ENCODE data around the gene ZBTB6. TPM values are rescaled to one million over a fixed set of nuclear protein-coding genes. Genes with fewer than 3 reads are reported as not detected.
"Not testable (repeated sequence)": the region's sequence is repeated elsewhere in the genome, so short reads cannot be mapped to it uniquely, and the experiment has no call there.

Gene ZBTB6
- total RNA-seq, 1 donor from 2014 or later: 7.4 TPM

DNA sequence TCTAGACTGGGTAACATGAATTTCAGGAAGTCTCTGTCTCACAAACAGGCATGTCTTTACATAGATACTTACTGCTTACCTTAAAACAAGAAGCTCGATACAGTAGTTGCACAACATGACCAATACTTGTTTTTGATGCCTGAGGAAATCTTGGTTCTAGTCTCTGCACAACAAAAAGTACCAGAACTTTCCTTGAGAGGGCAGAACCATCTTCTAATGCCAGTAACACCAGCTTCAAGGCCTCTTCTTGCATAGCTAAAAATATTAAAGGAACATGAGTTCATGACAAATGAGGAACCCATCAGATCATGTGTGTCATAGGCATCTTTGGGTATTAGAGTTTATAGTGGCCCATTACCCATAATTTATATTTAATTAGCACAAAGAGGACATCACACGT lies 30.0 kb downstream of the ZBTB6 start:
- no peaks in the 10 kb centered on the region for H3K27me3 Mint-ChIP-seq (ENCODE audit: unreplicated experiment)
- peaks cover 28% of the 10 kb centered on the region for H3K36me3 Mint-ChIP-seq (ENCODE audit: low read depth, unreplicated experiment)
- H3K27ac Mint-ChIP-seq (ENCODE audit: unreplicated experiment): peak overlapping the region; percentile 22
- H3K4me3 Mint-ChIP-seq (ENCODE audit: unreplicated experiment): no peak overlapping the region
- TF ChIP-seq, protein P1, sequence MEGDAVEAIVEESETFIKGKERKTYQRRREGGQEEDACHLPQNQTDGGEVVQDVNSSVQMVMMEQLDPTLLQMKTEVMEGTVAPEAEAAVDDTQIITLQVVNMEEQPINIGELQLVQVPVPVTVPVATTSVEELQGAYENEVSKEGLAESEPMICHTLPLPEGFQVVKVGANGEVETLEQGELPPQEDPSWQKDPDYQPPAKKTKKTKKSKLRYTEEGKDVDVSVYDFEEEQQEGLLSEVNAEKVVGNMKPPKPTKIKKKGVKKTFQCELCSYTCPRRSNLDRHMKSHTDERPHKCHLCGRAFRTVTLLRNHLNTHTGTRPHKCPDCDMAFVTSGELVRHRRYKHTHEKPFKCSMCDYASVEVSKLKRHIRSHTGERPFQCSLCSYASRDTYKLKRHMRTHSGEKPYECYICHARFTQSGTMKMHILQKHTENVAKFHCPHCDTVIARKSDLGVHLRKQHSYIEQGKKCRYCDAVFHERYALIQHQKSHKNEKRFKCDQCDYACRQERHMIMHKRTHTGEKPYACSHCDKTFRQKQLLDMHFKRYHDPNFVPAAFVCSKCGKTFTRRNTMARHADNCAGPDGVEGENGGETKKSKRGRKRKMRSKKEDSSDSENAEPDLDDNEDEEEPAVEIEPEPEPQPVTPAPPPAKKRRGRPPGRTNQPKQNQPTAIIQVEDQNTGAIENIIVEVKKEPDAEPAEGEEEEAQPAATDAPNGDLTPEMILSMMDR (IDR thresholded peaks at IDR 0.05; ENCODE audit: unreplicated experiment): no peak
- no peaks in the 10 kb centered on the region for H3K4me1 Mint-ChIP-seq (ENCODE audit: unreplicated experiment)
- H3K9me3 Mint-ChIP-seq (ENCODE audit: unreplicated experiment): no peaks in the 10 kb centered on the region
- DNase-seq (ENCODE audit: low spot score): no peak

DNA sequence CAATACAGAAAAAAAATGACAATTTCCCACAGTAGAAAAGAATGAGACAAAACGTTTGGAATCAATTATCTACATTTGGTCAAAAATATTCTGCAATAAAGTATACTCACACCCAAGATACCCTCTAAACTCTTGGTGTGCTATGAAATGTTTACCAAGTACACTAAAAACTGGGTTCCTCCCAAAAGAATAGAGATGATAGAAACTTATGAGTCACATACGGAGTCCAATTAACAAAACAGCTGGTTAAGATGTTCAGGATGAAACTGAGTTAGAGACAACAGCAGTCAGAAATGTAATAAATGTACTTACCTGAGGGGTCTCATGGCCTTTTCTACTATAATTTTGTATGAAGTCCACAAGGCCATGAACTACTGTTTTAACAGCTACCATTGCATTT lies 33.7 kb downstream of the ZBTB6 start:
- Mint-ChIP-seq H3K36me3 (ENCODE audit: low read depth, unreplicated experiment) (peaks cover 35% of the 10 kb centered on the region), H3K27me3 (ENCODE audit: unreplicated experiment) (no peaks in the 10 kb centered on the region), H3K27ac (ENCODE audit: unreplicated experiment) (no peak overlapping the region), H3K4me3 (ENCODE audit: unreplicated experiment) (no peak overlapping the region), H3K9me3 (ENCODE audit: unreplicated experiment) (no peaks in the 10 kb centered on the region), H3K4me1 (ENCODE audit: unreplicated experiment) (no peaks in the 10 kb centered on the region)
- TF ChIP-seq, protein P1 (IDR thresholded peaks at IDR 0.05; ENCODE audit: unreplicated experiment): no peak
- DNase-seq (ENCODE audit: low spot score): no peak

DNA sequence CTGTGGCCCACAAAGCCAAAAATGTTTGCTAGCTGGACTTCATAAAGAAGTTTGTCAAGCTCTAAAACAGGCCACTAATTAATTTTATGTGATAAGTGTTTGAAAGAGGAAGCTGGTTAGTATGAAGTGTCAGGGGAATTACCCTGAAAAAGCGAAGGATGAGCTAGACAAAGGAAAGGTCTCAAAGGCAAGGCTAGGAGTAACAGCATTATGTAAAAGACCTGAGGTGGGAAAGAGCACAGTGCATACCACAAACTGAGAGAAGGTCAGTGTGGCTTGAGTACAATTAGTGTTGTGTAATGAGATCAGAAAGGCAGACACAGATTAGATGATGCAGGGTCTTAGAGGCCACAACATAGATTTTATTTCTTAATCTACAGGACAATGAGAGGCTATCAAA lies 37.6 kb downstream of the ZBTB6 start:
- no peaks in the 10 kb centered on the region for H3K9me3 Mint-ChIP-seq (ENCODE audit: unreplicated experiment)
- TF ChIP-seq, protein P1 (IDR thresholded peaks at IDR 0.05; ENCODE audit: unreplicated experiment): no peak
- no peaks in the 10 kb centered on the region for H3K4me1 Mint-ChIP-seq (ENCODE audit: unreplicated experiment)
- peaks cover 42% of the 10 kb centered on the region for H3K36me3 Mint-ChIP-seq (ENCODE audit: low read depth, unreplicated experiment)
- peaks cover 2% of the 10 kb centered on the region for H3K27me3 Mint-ChIP-seq (ENCODE audit: unreplicated experiment)
- DNase-seq (ENCODE audit: low spot score): no peak
- no peak overlapping the region for H3K27ac Mint-ChIP-seq (ENCODE audit: unreplicated experiment)
- H3K4me3 Mint-ChIP-seq (ENCODE audit: unreplicated experiment): no peak overlapping the region

DNA sequence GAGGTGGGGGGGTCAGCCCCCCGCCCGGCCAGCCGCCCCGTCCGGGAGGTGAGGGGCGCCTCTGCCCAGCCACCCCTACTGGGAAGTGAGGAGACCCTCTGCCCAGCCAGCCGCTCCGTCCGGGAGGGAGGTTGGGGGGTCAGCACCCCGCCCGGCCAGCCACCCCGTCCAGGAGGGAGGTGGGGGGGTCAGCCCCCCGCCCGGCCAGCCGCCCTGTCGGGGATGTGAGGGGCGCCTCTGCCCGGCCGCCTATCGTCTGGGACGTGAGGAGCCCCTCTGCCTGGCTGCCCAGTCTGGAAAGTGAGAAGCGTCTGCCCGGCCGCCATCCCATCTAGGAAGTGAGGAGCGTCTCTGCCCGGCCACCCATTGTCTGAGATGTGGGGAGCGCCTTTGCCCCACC lies 45.8 kb downstream of the ZBTB6 start:
- H3K4me1 Mint-ChIP-seq (ENCODE audit: unreplicated experiment); H3K27ac Mint-ChIP-seq (ENCODE audit: unreplicated experiment); H3K4me3 Mint-ChIP-seq (ENCODE audit: unreplicated experiment); H3K9me3 Mint-ChIP-seq (ENCODE audit: unreplicated experiment); H3K27me3 Mint-ChIP-seq (ENCODE audit: unreplicated experiment); DNase-seq (ENCODE audit: low spot score): not testable (repeated sequence)
- H3K36me3 Mint-ChIP-seq (ENCODE audit: low read depth, unreplicated experiment): peaks cover 39% of the 10 kb centered on the region

DNA sequence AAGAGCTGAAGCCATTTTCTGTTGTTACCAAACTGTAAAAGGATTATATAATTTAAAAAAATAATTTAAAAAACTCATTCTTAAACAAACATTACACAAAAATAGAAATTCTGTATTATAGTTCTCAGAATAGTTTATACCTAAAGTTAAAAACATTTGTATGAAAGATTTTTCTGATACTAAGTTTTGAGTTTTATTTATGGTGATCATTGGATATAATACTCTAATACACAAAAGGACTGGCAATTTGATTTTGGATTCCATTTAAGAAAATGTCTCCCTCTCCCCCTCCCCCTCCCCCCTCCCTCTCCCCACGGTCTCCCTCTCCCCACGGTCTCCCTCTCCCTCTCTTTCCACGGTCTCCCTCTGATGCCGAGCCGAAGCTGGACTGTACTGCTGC lies 47.0 kb downstream of the ZBTB6 start:
- no peak overlapping the region for H3K4me3 Mint-ChIP-seq (ENCODE audit: unreplicated experiment)
- no peak overlapping the region for H3K27ac Mint-ChIP-seq (ENCODE audit: unreplicated experiment)
- no peaks in the 10 kb centered on the region for H3K4me1 Mint-ChIP-seq (ENCODE audit: unreplicated experiment)
- H3K9me3 Mint-ChIP-seq (ENCODE audit: unreplicated experiment): no peaks in the 10 kb centered on the region
- H3K27me3 Mint-ChIP-seq (ENCODE audit: unreplicated experiment): peaks cover 2% of the 10 kb centered on the region
- peaks cover 34% of the 10 kb centered on the region for H3K36me3 Mint-ChIP-seq (ENCODE audit: low read depth, unreplicated experiment)
- DNase-seq (ENCODE audit: low spot score): no peak
- TF ChIP-seq, protein P1 (IDR thresholded peaks at IDR 0.05; ENCODE audit: unreplicated experiment): no peak

DNA sequence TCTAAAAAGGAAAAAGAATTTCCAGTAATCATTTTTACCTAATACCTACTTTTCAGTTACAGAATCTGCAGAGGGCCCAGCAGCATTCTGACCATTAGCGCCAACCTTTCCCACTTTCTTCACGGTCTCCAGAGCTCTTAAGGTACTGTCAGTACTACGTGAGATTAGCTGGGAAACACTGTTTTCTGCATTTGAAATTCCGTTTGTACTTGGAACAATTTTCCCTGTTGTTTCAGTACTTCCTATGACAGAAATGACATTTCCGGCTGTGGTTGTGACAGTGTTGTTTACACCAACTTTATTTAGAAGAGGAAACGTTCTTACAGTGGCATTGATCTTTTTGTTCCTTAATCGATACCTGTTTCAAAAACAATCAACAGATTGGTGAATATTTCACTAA lies 47.8 kb downstream of the ZBTB6 start:
- TF ChIP-seq, protein P1 (IDR thresholded peaks at IDR 0.05; ENCODE audit: unreplicated experiment): no peak
- DNase-seq (ENCODE audit: low spot score): no peak
- H3K36me3 Mint-ChIP-seq (ENCODE audit: low read depth, unreplicated experiment): peaks cover 27% of the 10 kb centered on the region
- peaks cover 2% of the 10 kb centered on the region for H3K27me3 Mint-ChIP-seq (ENCODE audit: unreplicated experiment)
- no peaks in the 10 kb centered on the region for H3K4me1 Mint-ChIP-seq (ENCODE audit: unreplicated experiment)
- peak overlapping the region; percentile 45 for H3K4me3 Mint-ChIP-seq (ENCODE audit: unreplicated experiment)
- H3K9me3 Mint-ChIP-seq (ENCODE audit: unreplicated experiment): no peaks in the 10 kb centered on the region
- peak overlapping the region; percentile 57 for H3K27ac Mint-ChIP-seq (ENCODE audit: unreplicated experiment)
